Activated CD4-positive, alpha-beta T cell treated with anti-CD3 and anti-CD28 coated beads, Interleukin-2, amount 50 U/mL, for 1 hour (primary cell): ENCODE data around the gene FRRS1L.

ENCODE experiments used
- DNase-seq: peaks from one replicate; pipeline ENCODE4 v3.0.0-alpha.2; 2020

Gene FRRS1L

GRCh38 chr9:109166771-109167601 lies at the start of gene FRRS1L:
Gene FRRS1L (minus strand): TSS chr9:109167249. CDS start chr9:109167138, 111 bp downstream.
- no peak for DNase-seq

GRCh38 chr9:109214414-109214813 lies 47.4 kb upstream of the FRRS1L start:
- DNase-seq = no peak

DNA sequence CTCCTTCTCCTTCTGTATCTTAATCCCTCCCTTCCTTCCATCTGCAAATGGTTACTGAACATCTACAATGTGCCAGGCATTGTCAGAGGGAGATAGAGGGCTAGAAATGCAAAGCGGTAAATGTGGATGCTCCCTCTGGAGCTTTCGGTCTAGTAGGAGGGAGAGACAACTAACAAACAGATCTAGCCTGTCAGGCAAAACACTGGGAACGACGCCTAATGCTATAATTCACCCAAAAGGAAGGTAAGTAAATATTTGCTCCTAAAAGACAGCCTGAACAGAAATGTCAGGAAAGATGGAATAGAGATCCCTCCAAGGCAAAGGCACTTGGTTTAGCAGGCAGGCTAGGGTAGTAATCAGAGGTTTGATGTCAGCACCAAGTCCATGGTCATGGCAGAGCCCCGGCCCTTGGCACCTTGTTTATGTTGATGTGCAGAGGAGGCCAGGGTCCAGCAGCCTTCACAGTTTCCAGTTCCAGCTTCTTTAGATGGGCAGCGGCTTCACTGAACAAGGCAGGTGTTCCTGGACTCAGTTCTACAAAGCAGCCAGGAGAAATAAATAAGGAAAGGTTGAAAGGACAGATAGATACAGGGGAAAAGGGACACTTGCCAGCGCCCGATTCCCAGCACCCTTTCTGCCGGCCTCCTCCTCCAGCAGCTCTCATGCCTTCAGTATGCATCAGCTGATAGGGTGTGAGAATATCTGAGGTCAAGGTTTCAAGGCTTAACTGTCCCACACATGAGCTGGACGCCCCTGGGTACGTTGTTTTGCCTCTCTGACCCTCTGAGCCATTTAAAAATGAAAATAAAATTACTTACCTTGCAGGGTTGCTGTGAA lies 46.5 kb upstream of the FRRS1L start:
- no peak for DNase-seq

DNA sequence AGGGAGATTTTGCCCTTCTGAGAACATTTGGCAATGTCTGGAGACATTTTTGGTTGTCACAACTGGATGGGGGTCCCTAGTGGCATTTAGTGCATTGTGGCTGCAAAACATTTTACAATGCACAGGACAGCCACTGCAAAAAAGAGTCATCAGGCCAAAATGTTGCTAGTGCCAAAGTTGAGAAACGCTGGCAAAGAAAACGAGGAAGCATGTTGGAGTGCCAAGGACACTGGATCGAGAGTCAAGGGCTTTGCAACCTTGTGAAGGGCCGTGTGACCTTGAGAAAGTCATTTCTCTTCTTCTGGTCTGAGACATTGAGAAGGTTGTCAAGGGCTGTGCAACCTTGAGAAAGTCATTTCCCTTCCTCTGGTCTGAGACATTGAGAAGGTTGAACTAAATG lies 45.7 kb upstream of the FRRS1L start:
- DNase-seq = no peak

DNA sequence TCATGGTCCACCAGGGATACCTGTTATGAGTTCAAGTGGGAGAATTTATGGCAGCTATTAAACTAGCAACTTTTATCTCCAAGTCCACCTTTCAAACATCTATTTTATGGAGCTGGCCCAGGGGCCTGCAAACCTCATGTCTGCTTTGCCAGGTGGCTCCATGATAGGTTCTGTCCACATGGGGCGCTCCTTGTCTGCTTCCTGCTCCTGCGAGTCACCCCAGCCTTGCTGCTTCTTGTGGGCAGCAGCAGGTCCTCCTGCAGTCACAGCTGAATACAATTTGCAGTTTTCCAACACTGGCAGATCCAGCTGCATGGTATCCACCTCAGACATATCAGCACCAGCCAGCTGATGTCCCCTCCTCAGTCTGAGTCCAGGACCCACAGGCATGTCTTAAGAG lies 39.6 kb upstream of the FRRS1L start:
- DNase-seq = no peak

GRCh38 chr9:109205526-109205925 lies 38.5 kb upstream of the FRRS1L start:
- no peak for DNase-seq

DNA sequence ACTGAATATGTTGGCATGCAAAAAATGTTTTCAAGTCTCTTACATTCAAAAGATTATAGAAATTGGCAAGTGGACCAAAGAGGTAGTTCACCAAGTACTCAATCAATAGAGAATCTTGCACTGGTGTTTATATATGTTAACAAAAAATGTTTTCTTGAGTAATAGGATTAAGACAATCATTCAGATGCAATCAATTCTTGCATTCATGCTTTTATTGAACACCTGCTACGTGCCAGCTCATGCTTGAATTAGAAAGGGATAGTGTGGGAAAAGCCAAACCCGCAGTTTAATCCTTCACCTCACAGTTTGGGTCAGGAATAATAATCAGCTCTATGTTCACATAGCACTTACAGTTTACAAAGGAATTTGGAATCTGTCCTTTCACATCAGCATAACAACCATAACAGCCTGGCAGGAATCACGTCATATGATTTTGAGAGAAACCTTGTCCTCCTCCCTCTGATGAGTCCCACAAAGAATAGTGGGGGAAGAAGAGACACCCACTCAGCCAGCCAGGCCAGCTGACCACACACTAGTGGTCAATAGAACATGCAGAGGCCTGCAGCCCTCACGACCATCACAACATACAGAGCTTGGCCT lies 36.8 kb upstream of the FRRS1L start:
- DNase-seq = no peak

DNA sequence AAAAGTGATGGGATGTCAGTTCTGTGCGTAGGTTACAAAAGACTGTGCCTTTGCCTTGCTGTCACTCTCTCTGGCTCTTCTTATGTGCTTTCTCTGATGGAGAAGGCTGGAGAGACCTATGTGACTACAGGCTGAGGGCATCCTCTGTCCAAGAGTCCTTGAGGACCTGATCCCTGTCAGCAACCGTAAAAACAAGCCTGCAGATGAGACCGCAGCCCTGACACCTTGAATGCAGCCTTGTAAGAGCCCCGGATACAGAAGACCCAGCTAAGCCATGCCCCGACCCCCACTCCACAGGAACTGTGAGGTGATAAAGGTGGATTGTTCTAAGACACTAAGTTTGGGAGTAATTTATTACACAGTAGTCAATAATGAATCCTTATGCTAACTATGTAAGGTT lies 32.6 kb upstream of the FRRS1L start:
- no peak for DNase-seq

DNA sequence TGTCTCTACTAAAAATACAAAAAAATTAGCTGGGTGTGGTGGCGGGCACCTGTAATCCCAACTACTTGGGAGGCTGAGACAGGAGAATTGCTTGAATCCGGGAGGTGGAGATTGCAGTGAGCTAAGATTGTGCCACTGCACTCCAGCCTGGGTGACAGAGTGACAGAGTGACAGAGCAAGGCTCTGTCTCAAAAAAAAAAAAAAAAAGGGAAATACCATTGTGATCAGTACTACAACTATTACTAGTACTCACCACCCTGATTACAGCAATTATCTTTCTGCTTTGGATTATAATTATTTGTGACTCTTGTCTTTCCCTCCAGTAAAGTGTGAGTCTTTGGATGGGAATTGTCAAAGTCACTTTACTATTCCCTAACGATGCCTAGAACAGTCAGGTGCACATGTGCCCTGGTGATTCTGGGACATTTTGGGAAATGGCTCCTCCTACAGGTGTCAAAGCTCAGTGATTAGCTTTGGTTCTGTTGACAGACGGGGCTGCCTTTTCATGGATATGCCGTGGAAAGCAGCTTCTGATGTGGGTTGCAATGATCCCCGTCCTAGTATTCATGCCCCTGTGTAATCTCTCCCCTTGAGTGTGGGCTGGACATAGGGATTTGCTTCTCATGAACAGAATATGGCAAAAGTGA lies 31.8 kb upstream of the FRRS1L start:
- no peak for DNase-seq

DNA sequence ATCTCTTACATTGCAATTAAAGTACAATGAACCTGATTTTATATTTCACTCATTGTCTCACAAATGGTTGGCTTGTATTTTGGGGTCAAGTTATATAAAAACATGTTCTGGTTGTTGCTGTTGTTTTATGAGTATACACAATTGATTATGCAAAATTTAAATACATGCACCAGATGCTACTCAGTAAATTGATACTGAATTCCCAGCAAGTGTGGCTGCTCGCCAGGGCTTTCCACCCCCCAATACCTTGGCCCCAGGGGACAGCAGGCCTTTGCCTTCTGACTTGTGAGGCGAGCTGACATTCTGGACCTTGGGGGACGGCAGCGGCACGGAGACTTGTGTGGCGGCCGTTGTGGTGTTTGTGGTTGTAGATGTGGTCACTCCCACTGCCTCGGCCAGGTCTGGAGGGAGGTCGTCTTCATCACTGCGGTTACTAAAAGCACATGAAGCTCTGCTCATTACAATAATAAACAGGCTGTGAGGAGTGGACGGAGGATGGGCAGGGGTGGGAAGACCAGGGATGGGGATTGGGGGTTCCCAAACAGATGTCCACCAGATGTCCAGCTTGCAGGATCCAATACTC lies 27.0 kb upstream of the FRRS1L start:
- no peak for DNase-seq

DNA sequence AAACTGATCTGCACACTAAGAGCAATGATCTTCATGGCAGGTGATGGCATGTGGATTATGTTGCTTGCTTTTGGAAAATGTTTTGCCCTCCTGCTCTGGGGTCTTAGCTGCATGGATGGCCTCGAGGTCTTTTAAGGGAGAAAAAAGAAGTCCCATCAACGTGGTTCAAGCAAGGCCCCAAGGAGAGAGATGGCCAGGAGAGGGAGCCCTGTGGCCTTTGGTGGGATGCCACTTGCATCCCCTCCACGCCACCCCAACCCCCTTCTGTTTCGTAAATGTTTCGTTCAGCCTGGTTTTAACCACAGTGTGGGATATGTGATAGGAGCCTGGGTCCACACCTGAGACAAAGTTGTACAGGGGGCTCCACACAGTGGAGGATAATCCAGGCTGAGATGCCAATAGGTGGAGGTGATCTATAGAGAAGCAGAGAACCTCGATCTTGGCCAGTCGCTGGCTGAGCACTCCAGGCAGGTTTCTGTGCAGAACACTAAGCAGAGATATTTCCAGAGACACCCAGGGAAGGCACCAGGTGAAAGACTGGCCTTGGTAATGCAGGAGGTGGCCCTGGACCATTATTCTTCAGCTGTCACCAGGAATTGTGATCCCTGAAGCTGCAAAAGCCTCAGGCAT lies 25.8 kb upstream of the FRRS1L start:
- no peak for DNase-seq

GRCh38 chr9:109191746-109192145 lies 24.7 kb upstream of the FRRS1L start:
- DNase-seq = no peak

- no peak for DNase-seq
Measured at GRCh38 chr9:109190151-109190550, 23.1 kb upstream of the FRRS1L start.

DNA sequence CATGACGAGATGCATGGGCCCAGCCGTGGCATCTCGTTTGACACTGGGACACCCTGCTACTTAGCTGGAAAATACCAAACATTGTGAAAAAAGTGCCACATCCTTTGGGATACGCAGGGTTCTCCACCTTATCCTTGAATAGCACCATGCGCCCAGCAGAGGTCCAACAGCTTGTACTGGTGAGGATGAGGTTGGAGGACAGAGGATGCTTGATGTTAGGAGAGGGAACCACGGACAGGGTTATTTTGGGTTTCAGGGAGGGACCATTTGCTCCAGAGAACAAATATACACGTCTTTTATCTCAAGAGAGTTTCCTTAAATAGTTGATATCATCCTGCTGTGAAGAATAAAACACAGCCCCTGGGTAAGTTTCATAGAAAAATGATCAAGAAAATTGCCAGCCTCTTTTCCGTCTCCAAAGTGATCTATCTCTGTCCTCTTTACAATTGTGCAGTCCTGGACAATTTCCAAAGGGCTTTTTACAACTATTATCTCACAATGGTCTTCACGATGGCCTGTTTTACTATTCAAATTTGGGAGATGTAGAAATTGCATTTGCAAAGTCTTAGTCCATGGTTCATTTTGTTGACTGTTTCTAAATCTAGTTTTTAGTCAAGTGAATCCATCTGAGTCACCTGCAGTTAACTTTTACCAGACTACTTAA lies 19.9 kb upstream of the FRRS1L start:
- no peak for DNase-seq

DNA sequence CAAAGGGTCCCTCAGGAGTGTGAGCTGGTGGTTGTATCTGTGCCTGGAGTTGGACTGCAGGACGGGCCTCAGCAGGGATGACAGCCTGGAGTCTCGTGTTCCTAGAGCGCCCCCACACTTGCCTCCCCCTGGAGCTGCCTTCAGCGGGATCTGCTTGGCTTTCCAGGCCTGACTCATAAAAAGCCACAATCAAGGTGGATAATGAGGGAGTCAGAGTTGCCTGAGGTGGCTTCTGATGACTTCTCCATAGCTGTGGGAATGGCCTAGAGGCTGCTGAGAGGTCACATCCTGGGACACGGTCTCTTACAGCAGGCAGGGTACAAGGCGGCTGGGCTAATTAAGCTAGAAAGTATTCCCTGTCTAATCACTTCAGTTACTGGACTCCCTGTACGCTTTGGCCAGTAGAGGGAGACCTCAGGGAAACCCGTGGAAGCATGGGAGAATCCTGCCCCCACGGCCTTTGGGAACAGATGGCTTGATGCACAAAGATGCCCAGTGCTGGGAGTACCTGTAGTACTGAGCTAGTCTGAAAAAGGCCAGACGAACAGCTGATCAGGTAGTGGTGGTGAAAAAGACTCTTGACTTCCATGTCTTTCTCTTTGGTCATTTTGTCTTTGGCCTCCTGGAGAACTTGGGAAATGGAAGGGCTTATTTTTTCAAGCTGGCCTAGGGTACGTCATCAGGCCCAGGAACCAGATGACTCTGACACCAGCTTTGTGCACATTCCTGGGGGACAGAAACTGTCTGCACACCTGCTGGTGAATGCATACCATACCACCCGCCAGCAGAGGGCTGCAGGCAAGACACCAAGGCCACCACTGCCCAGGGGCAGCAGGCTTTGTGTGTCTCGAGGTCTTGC lies 16.1 kb upstream of the FRRS1L start:
- DNase-seq = no peak

GRCh38 chr9:109182550-109182939 lies 15.5 kb upstream of the FRRS1L start:
- DNase-seq = no peak

DNA sequence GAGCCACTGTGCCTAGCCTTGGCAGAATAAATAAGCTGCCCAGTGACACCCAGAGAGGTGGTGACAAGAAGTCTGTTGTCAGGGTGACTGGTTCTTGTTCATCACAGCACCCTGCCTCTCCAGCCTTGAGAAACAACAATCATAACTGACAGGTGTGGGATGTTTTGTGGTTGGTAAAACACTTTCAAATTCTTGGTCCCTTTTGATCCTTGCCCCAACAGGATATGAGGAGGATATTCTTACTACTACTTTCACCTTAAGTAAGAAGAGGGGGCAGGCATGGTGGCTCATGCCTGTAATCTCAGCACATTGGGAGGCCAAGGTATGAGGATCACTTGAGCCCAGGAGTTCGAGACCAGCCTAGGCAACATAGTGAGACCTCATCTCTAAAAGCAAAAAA lies 14.2 kb upstream of the FRRS1L start:
- DNase-seq = no peak

- no peak for DNase-seq
Measured at GRCh38 chr9:109179801-109180523, 12.9 kb upstream of the FRRS1L start.

GRCh38 chr9:109176963-109177362 lies 9.9 kb upstream of the FRRS1L start:
- no peak for DNase-seq

GRCh38 chr9:109176386-109176785 lies 9.3 kb upstream of the FRRS1L start:
- no peak for DNase-seq
